Thyroid gland (tissue), 4 donors: ENCODE measurements around the gene EML4. TPM values are rescaled to one million over a fixed set of nuclear protein-coding genes. Genes with fewer than 3 reads are reported as not detected.

Source experiments
- DNase-seq, 2 donors: peaks; one replicate each; pipeline ENCODE4 v3.0.0-alpha.2; 2019
- H3K27ac ChIP-seq, 3 donors: fragments of 200-600 bp; sonication (generic); 1 replicate in 2 of 3; 2 replicates in 1 of 3; pipeline ENCODE4 v1.5.1; 2016 to 2019; ENCODE audit warnings: mild to moderate bottlenecking in 1 of 3, moderate library complexity in 1 of 3
- H3K27me3 ChIP-seq: fragments of 200-600 bp; sonication (generic); one replicate; pipeline ENCODE4 v1.5.1; 2019
- H3K36me3 ChIP-seq, 2 donors: fragments of 200-600 bp; sonication (generic); one replicate each; pipeline ENCODE4 v1.5.1; 2016 to 2019
- H3K4me1 ChIP-seq, 2 donors: fragments of 200-600 bp; sonication (generic); one replicate each; pipeline ENCODE4 v1.5.1; 2017 to 2019
- H3K4me3 ChIP-seq, 3 donors: fragments of 200-600 bp; sonication (generic); replicated peaks in 1 of 3; 1 replicate in 2 of 3; 2 replicates in 1 of 3; pipeline ENCODE4 v1.5.1; 2016; ENCODE audit warnings: mild to moderate bottlenecking in 1 of 3
- H3K9me3 ChIP-seq: fragments of 200-600 bp; sonication (generic); one replicate; pipeline ENCODE4 v1.5.1; 2017
- CTCF ChIP-seq, 6 experiments: fragments of 200-600 bp in 3 of 6; fragments of 450-650 bp in 3 of 6; sonication (generic) in 3 of 6; IDR thresholded peaks; one replicate each; pipeline ENCODE4 v1.5.1; 2016 to 2019; ENCODE audit warnings: antibody characterized with exemption in 6 of 6, mild to moderate bottlenecking in 2 of 6, inconsistent platforms in 1 of 6, moderate library complexity in 1 of 6
- POLR2A ChIP-seq, 2 donors: fragments of 450-650 bp; IDR thresholded peaks; one replicate each; pipeline ENCODE4 v1.6.1; 2017; ENCODE audit warnings: antibody characterized with exemption in 2 of 2, mild to moderate bottlenecking in 2 of 2, moderate library complexity in 1 of 2
- WGBS, 2 donors: methylation state at CpG; one replicate each; pipeline ENCODE4 v1.1.5; 2017; 5-methylcytosine and 5-hydroxymethylcytosine counted together
- intact Hi-C: fragments of 100-400 bp; cut with DNase I; formaldehyde crosslinking; loops from one replicate; pipeline ENCODE4 v1.15.1; 2023
- total RNA-seq, 4 donors: library from RNA; depleted of rRNA; stranded (reverse); fragments of >200 nt; gene quantifications; one replicate each; pipeline ENCODE4 v1.2.3, GENCODE V29; 2016

Gene EML4
- total RNA-seq, 4 donors from 2014 or later, result 52.5 to 67.2 (median 64.7) TPM

GRCh38 chr2:42141687-42142546 is 27.2 kb upstream of the EML4 start:
- Histone ChIP-seq H3K9me3 (no peaks in the 10 kb centered on the region), H3K27me3 (no peaks in the 10 kb centered on the region), H3K4me1 (peaks cover 31 to 63% of the 10 kb centered on the region in 2 donors), H3K4me3 (no peak overlapping the region), H3K27ac (peak overlapping the region; percentile 90 to 94 (median 91)), H3K36me3 (no peaks in the 10 kb centered on the region)
- DNase-seq, result peak; percentile 72 to 80
- intact Hi-C loops, result no loop called here
- no peak for TF ChIP-seq CTCF (IDR thresholded peaks at IDR 0.05)
- TF ChIP-seq POLR2A (IDR thresholded peaks at IDR 0.05), result peak in 1 of 2 donors; percentile 5
- 8 to 11% methylated on average over 13 of the region's 13 CpGs for WGBS, 2 donors

DNA sequence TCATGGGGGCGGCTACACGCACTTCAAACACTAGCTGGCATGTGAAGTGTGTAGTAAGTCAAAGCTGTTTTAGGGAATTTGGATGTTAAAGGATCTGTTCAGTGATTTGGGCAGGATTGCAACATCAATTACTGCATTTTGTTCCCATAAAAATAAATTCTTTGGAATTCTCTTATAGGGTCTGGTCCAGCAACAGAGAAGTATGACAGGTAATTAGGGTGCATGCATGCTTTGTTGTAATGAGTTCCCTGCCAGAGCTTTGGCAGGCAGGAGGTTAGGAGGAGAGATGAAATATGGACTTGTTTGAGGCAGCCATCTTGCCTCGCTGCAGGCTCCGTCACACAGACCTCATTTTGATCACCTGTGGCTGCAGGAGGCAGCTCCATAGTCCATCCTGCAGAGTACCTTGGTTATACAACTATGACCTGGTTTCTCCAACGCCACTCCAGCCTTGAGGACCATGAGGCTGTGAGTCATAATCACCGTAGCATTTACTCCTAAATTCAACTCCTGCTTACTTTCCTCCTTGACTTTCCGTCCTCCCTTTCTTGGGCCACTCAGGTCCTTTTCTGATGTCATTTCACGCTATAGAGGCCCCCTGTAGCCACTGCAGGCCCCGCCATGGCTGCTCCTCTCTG is 26.5 kb upstream of the EML4 start:
- peak overlapping the region; percentile 90 to 94 (median 91) for H3K27ac ChIP-seq
- peaks cover 37 to 63% of the 10 kb centered on the region in 2 donors for H3K4me1 ChIP-seq
- H3K27me3 ChIP-seq, result no peaks in the 10 kb centered on the region
- 31 to 40% methylated on average over 9 of the region's 9 CpGs for WGBS, 2 donors
- no peaks in the 10 kb centered on the region for H3K9me3 ChIP-seq
- H3K4me3 ChIP-seq, result no peak overlapping the region
- H3K36me3 ChIP-seq, result no peaks in the 10 kb centered on the region
- DNase-seq, result peak; percentile 74 to 79
- intact Hi-C loops, result no loop called here
- TF ChIP-seq CTCF (IDR thresholded peaks at IDR 0.05), result no peak
- peak in 1 of 2 donors; percentile 39 for TF ChIP-seq POLR2A (IDR thresholded peaks at IDR 0.05)

- peak; percentile 39 to 42 for DNase-seq
- WGBS, 2 donors, result 21 to 27% methylated on average over 5 of the region's 5 CpGs
- H3K27ac ChIP-seq, result peak overlapping the region; percentile 67 to 79 (median 78)
These were observed 21.4 kb upstream of the EML4 start for GRCh38 chr2:42147641-42148274.

GRCh38 chr2:42150159-42150558 is 19.0 kb upstream of the EML4 start:
- TF ChIP-seq POLR2A (IDR thresholded peaks at IDR 0.05), result no peak
- no peak for TF ChIP-seq CTCF (IDR thresholded peaks at IDR 0.05)
- intact Hi-C loops, result no loop called here
- H3K27ac ChIP-seq, result no peak overlapping the region
- H3K36me3 ChIP-seq, result no peaks in the 10 kb centered on the region
- H3K27me3 ChIP-seq, result no peaks in the 10 kb centered on the region
- H3K9me3 ChIP-seq, result no peaks in the 10 kb centered on the region
- H3K4me3 ChIP-seq, result no peak overlapping the region
- H3K4me1 ChIP-seq, result peaks cover 16 to 17% of the 10 kb centered on the region in 2 donors
- no peak for DNase-seq

More at GRCh38 chr2:42147641-42148274, 21.4 kb upstream of the EML4 start:
- intact Hi-C loops, result no loop called here
- Histone ChIP-seq H3K27me3 (no peaks in the 10 kb centered on the region), H3K4me1 (peaks cover 20 to 26% of the 10 kb centered on the region in 2 donors), H3K4me3 (no peak overlapping the region), H3K9me3 (no peaks in the 10 kb centered on the region), H3K36me3 (no peaks in the 10 kb centered on the region)
- TF ChIP-seq POLR2A (IDR thresholded peaks at IDR 0.05) (peak in 1 of 2 donors; percentile 29), CTCF (IDR thresholded peaks at IDR 0.05) (no peak)
